A549 (cell line): ENCODE results near the gene CCSAP.

Experiments used
- CTCF ChIP-seq: fragments of >200 bp; sonication (Bioruptor Twin); formaldehyde crosslinking; IDR thresholded peaks from 3 replicates; pipeline ENCODE4 v1.5.1; 2016
- EHMT2 ChIP-seq: fragments of 200-600 bp; sonication (generic); IDR thresholded peaks from 2 replicates; pipeline ENCODE4 v1.6.1; 2016; ENCODE audit warnings: antibody characterized with exemption, low read depth, mild to moderate bottlenecking, moderate library complexity
- HDAC2 ChIP-seq: fragments of 200-600 bp; sonication (generic); IDR thresholded peaks from 2 replicates; pipeline ENCODE4 v1.6.1; 2016
- MYC ChIP-seq: IDR thresholded peaks from 2 replicates; pipeline ENCODE4 v1.6.1; 2012; ENCODE audit warnings: mild to moderate bottlenecking, inconsistent platforms, low read length, improper control_type of control experiment, borderline replicate concordance
- POLR2A ChIP-seq: IDR thresholded peaks from 2 replicates; pipeline ENCODE4 v1.6.1; 2012; ENCODE audit warnings: mild to moderate bottlenecking, low read length
- RAD21 ChIP-seq, 2 experiments: fragments of >200 bp in 1 of 2; sonication (Bioruptor Twin) in 1 of 2; formaldehyde crosslinking in 1 of 2; IDR thresholded peaks in 1 of 2; conservative IDR thresholded peaks in 1 of 2; 2 replicates in 1 of 2; 3 replicates in 1 of 2; pipeline ENCODE4 v1.6.1; 2012 to 2018; ENCODE audit warnings: inconsistent platforms in 1 of 2
- ZNF302 ChIP-seq: fragments of 250-450 bp; sonication (Bioruptor Pico); IDR thresholded peaks from 2 replicates; pipeline ENCODE4 v1.9.0; 2021; ENCODE audit warnings: inconsistent platforms, mild to moderate bottlenecking, moderate library complexity

GRCh38 chr1:229339520-229339919 is 3.3 kb downstream of the CCSAP start:
- TF ChIP-seq ZNF302 (no peak), HDAC2 (no peak), RAD21 (conservative IDR thresholded peaks at IDR 0.05 in 1 of 2, IDR thresholded peaks at IDR 0.05 in 1 of 2) (no peak), EHMT2 (no peak), POLR2A (no peak), CTCF (no peak), MYC (no peak)
